GM23248 (cell line): Measurements from ENCODE around the gene TMEM164.

Experiments
- EZH2 ChIP-seq: fragments of 200-600 bp; sonication (generic); IDR thresholded peaks from 2 replicates; pipeline ENCODE4 v1.6.1; 2018; ENCODE audit warnings: antibody characterized with exemption, mild to moderate bottlenecking; ENCODE audit not compliant: insufficient read depth, poor library complexity, severe bottlenecking
- EZH2phosphoT487 ChIP-seq: fragments of 200-600 bp; sonication (generic); IDR thresholded peaks from 2 replicates; pipeline ENCODE4 v1.6.1; 2018; ENCODE audit warnings: antibody characterized with exemption, moderate library complexity, mild to moderate bottlenecking, low read depth; ENCODE audit not compliant: insufficient read depth

DNA sequence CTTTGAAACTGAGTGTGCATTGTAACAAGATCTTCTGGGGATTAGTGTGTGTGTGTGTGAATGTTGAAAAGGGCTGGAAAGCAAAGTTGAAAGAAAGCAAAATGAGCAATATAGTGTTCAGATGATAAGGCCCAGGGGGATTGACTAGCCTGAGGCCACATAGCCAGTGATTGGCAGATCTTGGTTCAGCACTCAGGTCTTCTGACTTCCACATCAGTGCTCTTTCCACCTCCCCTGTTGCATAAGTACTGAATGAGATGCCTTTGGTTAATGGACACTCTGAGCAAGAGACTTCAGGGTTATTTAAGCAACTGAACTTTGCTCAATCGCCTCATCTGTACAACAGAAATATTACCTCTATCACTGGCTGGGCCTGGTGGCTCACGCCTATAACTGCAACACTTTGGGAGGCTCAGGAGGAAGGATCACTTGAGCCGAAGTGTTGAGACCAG lies 120.4 kb downstream of the TMEM164 start:
- TF ChIP-seq EZH2phosphoT487 = no peak
- TF ChIP-seq EZH2 = no peak
